NCI-H2196 treated with DMSO at 0.1 percent for 48 hours (cell line): ENCODE measurements around the gene MYO16.

ENCODE experiments used
- DNase-seq: peaks from one replicate; lab custom pipeline; 2025; ENCODE audit not compliant: unreplicated experiment; lab: John Stamatoyannopoulos, UW

Gene MYO16

DNA sequence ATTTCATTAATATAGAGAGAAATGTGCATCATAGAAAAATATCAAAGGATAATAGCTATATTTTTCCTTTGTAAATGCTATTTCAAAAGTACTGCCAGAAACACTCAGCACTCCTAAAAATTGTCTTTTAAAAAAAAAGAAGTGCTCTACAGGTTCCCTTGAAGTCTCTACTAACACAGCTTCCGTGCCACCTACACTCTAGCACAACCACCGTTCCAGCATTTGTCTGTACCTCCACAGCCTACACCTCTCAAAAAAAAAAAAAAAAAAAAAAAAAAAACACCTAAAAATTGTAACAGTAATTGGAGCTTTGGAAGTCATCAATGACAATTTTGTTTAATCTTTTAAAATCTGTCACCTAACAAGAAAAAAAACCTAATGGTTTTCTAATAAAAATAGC lies 485.6 kb downstream of the MYO16 start:
- no peak for DNase-seq

DNA sequence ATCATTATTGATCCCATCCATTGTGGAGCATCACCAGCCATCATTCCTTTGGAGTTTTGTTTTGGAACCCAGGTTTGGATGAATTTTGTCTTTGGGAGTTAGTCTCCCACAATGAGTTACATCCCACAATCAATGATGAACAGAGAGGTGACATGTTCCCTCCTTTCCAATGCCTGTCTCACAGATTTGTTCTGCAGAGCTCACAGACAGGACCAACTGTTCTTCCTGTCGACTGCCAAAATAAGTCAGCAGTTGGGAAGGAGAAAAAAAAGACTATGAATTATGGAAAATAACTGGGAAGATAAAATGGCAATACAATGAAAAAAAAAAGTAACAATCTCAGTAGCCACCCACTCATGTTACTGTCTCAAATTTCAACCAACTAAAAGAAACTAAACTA lies 489.1 kb downstream of the MYO16 start:
- no peak for DNase-seq

DNA sequence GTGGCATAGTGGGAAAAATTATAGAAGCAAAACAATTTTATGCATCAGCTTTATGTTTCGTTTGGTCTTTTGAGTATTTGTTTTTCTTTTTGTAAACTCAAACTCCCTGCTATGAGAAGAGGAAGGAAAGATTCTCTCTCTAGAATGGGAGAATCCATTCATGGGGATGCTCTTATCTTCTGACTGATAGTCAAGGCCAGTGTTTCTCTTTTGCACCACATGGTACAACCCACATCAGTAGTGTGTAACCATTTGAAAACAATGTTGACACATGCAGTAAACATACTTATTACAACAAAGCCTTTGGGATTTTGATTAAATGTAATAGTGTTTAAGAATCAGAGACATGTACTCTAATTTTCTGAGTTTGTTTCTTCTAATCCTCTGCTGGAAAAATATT lies 490.5 kb downstream of the MYO16 start:
- DNase-seq = no peak

DNA sequence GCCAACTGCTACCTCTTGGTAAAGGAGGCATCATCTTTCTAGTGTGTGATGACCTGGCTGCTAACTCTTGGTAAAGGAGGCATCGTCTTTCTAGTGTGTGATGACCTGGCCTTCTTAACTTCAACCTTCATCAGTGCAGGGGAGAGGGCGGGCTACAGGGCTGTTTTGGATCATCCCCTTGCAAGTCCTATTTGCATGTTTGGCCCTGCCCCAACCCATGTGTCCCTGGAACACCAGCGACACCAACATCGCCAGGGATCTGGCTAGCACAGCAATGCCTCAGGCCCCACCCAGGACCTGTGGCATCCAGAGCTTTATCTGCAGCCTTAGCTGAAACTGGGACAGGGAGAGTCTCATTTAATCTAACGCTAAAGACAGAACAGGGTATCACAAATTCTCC lies 492.4 kb downstream of the MYO16 start:
- DNase-seq = no peak

DNA sequence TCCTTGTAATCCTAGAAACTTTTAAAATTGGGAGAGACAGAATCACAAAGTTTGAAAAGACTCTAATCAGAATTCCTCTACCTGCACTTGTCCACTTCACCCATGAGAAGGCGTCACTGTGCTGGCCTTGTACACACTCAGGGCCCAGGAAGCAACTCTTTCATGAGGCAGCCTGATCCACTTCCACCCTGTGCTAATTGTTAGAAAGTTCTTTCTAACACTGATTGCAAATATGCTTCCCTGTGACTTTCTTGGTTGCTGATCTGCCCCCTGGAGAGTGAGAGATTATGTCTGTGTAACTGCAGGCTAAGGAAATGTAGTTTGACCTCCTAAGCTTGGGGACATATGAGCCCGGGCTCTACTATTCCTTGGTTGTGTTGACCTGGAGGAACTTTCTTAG lies 494.6 kb downstream of the MYO16 start:
- no peak for DNase-seq

DNA sequence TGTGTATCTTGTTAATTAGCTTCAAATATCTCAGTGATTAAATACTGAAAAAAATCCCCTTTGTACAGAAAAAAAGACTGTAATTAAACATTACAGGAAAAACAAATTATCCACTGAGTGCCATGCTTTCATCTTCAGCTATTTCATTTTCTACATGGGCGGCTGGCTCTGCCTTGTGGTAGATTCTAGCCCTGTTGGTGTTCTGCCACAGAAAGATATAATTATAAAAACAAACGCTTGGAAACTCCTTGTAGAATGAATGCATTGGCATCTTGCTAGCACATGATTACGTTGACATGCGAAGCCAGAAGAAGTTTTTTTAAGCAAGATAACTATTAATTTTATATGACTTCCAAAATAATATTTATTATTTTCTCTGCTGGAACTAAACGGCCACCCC lies 496.8 kb downstream of the MYO16 start:
- no peak for DNase-seq

DNA sequence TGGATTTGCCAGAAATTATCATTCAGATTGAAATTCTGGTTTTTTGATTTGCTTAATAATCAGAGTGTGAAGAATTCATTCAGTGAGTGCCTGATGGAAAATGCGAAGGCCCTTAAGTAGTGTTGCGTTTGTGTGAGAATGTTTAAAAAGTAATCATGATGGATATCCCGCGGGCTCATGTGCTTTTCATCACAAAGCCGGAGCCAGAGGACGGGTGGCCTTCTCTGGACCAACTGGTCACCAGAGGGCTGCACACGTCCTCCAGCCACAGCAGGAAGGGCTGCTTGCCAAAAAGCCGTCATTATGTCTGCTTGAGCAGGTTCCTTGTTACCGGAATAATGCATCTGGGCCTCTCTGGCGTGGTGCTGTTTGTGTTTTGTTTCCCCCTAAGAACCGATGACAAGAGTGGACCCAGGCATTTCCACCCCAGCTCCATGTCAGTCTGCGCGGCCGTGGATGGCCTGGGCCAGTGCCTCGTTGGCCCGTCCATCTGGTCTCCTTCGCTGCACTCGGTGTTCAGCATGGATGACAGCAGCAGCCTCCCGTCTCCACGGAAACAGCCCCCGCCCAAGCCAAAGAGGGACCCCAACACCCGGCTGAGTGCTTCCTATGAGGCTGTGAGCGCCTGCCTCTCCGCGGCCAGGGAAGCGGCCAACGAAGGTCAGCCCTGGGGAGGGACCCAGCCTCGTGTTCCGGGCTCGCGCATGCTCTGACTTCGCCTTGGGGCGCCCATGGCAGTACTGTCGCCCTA lies 497.7 kb downstream of the MYO16 start:
- no peak for DNase-seq

DNA sequence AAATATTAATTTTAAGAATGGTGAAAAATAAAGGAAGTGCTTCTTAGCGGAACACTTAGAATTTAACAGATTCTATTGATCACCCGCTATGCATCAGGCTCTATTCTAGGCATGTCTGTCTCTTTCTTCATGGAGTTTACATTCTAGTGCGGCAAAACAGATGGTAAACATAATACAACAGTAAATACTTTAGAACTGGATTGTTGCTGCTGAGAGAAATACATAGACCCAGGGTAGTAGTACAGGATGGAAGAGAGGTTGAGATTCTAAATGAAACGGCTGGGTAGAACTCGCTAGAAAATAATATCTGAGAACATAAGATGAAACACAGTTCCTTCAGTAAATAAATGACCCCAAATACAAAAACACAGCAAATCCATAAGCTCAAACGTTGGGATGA lies 498.7 kb downstream of the MYO16 start:
- DNase-seq = no peak

DNA sequence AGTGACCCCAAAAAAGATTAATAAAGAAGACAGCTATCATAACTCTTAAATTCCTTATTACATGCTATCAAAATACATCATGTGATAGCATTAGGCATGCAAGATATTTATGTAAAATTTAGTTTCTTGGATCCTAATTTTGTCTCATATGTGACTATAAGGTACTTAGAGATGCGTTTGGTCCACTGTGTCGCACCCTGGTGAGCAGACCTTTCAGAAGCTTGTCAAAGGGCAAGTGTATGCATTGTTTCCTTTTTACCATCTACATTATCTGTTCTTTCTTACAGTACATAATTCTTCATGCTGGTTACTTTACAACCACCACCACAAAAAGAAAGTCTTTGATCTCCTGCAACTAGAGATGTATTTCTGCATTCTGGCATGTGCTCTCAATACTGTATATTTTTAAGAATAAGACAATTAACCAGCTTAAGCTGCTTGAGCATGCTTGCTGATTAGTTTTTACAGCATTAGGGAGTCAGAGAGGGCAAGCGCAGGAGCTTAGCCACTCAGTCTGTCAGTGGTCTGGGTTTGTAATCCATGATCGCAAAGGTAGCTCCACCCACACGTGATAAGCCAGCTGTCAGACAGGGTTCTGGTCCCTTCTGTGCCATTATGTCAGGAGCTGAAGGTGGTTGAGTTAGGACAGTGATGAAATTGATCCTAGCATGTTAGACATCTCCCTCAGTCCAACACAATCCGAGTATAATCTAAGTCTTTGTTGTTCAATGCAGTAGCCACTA lies 500.9 kb downstream of the MYO16 start:
- DNase-seq = no peak

DNA sequence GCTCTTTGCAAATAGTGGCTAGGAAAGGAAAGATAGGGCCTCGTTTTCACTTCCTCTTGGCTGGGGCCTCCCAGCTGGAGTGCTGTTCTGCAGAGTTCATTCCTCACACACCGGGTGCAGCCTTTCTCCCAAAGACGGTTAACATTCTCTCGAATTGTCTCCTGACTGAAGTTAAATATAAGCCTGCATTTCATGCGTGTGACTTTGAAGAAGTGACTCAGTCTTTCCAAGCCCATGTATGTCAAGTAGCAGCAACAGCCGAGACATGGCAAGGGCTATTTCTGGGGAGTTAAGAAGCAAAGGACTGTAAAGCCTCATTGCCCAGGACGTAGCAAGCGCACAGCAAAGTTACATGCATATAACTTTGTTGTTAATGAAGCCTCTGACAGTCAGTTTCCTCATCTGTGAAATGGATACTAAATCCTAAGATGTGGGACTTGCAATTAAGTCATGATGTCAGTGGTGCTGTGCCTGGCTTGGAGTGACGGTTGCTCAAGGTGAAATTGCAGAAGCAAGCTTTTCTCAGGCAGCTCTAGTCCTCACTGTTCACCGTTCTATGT lies 502.4 kb downstream of the MYO16 start:
- no peak for DNase-seq

DNA sequence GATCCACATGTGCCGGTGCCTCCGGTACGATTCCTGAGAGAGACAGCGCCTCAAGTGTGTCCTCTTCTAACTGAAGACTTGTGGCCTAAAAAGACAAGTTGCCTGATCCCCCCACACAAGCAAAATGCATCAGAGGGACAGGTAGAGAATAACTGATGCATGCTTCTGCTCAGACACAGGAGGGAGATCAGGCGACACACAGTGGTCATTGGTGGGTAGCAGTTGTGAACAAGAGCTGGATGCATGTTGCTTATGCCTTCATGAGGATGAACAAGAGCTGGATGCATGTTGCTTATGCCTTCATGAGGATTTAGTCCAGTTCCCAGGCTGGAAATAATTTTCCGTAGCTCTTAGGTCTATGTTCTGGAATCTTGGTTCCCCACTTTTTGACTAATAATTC lies 505.6 kb downstream of the MYO16 start:
- no peak for DNase-seq

DNA sequence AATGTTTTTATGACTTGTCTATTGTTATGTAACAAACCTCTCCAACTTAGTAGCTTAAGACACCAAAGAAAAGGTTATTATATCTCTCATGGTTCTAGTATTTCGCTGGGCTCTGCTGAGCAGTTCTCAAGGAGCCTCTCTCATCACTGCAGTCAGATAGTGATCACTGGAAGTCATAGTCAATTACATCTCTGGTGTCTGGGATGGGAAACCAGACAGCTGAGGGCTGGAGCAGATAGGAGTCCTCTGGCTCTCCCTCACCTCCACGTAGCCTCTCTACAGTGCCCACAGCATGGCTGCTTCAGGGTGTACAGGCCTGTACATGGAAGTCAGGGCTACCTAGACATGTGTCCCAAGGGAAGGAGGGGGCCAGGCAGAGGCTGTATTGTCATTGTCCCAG lies 507.5 kb downstream of the MYO16 start:
- DNase-seq = no peak

DNA sequence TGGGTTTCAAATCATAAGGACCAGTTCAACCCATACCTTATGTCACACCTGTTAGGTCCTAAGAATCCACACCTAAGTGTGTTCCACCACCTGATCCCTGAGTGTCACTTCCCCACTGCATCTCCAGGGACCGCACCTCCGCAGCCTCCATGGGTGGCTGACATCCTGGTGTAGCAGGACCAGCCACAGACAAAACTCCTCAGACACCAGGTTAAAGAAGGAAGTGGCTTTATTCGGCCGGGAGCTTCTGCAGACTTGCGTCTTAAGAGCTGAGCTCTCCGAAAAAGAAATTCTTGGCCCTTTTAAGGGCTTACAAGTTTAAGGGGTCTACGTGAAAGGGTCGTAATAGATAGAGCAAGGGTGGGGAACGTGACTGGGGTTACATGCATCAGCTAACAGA lies 509.9 kb downstream of the MYO16 start:
- no peak for DNase-seq

DNA sequence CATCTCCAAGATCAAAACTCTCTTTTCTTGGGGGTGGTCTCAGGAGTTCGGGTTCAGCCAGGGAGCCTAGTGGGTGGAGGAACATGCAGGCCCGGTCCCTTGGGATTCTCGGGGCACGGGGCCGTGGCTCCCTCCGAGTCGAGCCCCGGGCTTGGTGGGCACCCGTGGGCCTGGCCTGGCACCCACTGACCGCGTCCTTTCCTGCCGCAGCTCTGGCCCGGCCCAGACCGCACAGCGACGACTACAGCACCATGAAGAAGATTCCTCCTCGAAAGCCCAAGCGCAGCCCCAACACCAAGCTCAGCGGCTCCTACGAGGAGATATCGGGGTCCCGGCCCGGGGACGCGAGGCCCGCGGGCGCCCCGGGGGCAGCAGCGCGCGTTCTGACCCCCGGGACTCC lies 510.6 kb downstream of the MYO16 start:
- DNase-seq = no peak

DNA sequence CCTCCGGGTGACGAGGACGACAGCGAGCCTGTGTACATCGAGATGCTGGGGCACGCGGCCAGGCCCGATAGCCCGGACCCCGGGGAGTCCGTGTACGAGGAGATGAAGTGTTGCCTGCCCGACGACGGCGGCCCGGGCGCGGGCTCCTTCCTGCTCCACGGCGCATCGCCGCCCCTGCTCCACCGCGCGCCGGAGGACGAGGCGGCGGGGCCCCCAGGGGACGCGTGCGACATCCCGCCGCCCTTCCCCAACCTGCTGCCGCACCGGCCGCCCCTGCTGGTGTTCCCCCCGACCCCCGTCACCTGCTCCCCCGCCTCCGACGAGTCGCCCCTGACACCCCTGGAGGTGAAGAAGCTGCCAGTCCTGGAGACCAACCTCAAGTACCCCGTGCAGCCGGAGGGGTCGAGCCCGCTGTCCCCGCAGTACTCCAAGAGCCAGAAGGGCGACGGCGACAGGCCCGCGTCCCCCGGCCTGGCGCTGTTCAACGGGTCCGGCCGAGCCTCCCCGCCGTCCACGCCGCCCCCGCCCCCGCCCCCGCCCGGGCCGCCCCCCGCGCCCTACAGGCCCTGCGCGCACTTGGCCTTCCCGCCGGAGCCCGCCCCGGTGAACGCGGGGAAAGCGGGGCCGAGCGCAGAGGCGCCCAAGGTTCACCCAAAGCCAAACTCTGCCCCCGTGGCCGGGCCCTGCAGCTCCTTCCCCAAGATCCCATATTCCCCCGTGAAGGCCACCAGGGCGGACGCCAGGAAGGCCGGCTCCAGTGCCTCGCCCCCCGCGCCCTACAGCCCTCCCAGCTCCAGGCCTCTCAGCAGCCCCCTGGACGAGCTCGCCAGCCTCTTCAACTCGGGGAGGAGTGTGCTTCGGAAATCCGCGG lies 511.3 kb downstream of the MYO16 start:
- no peak for DNase-seq

DNA sequence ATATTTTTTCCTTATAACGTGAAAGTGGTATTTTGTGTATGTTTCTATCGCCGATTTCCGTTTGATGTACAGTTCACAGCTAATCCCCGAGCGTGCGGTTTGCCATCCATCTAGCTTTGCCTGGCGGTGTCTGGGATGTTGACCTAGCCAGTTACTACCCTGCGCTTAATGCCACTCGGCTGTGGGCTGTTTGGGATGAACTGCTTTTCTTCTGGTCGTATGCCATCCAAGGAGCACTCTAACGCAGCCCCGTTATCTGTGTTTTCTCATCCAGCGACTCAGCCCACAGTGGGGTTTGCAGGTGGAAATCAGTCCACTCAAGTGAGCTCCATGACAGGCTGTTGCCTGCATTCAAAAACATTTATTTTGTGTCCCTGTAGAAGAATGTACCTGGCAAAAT lies 512.3 kb downstream of the MYO16 start:
- no peak for DNase-seq

DNA sequence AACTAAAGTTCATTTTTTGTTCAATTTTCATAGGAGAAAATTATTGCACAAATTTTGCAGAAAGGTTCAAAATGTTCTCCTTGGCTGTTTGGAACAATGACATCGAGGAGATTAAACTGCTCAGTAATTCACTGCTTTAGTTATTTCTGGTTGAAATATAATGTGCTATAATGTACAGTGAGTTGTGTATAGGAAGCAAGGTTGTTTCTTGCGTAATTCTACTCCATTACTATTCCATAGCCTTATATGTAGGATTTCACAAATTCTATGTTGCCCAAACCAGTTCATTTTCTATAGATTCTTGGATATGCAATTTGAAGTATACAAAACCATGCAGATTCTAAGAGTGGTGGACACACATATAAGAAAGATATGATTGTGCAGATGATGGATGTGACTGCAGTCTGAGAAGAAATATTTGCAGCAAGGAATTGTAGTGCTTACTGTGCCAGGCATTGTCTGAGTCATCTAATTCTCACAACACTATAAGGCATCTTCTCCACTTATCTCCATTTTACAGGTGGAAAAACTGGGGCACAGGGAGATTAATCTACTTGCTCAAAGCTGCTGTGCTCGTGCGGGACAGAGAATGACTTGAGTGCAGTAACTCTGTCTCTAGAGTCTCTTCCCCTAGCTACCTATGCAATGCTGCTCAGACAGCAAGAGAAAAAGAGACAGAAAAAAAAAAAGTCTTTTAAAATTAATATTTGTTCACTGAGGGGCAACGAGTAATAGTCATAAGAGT lies 515.5 kb downstream of the MYO16 start:
- DNase-seq = no peak

DNA sequence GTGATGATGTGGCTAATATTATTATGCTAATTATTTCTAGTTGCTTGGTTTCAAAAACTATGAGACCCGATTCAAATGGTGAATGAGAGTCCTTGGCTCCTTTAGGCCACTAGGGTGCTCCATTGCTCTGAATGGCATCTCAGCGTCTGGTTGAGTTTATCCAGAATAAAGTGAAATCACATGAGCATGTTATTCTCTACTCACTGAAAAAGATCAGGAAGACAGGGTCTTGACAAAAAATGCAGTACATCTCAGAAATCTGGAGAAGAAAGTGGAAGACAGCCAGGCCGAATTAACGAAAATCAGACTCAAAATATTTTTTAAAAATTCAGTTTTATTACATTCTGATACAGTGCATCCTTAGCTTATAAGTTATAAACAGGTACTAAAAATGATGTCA lies 516.2 kb downstream of the MYO16 start:
- DNase-seq = peak; percentile 4

DNA sequence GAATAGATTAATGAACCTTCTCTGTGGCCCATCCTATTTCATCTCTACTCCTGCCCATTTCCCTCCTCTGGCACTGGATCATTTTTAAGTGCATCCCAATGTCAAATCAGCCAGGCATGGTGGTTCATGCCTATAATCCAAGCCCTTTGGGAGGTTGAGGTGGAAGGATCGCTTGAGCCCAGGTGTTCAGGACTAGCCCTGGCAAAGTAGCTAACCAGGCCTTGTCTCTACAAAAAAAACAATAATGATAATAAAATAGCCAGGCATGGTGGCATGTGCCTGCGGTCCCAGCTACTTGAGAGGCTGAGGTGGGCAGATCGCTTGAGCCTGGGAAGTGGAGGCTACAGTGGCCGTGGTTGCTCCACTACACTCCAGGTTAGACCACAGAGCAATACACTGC lies 517.0 kb downstream of the MYO16 start:
- no peak for DNase-seq

DNA sequence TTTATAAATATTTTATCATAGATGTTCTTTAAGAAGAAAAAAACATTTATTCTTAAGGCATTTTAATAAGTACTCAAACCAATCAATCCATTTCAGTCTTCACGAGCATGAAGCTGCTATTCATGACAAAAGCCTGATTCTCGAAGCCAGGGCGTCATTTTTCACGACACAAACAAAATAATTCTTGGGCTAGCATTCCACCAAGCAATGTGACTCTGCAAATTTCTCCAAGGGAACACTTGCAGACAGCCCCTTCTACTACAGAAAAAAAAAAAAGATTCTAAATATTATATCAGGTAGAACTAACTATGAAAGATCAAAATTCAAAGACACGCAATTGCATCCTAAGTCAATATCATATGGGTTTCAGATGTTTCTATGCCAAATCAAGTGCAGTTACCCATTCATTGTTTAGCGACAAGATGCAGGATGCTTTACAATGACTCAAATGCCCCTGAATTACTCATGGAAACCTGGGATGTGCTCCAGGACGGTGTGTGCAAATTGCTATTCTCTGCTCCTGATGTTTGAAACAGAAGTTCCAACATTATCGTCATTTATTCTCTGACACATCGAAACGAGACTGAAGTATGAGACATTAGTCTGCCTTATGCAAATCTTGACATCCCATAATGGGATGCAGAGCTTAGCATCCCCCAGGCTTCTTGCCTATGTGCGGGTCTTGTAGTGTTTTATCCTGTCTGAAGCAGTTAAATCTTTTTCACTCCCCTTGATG lies 517.7 kb downstream of the MYO16 start:
- no peak for DNase-seq
